Heart left ventricle (tissue), 16 donors: ENCODE results near the gene HMX2. TPM values are rescaled to one million over a fixed set of nuclear protein-coding genes. Genes with fewer than 3 reads are reported as not detected.

Source experiments
- ATAC-seq, 4 donors: fragments of 200-7000 bp; cut with Tn5 transposase; one replicate each; pipeline ENCODE4 v1.9.1; 2020 to 2022; ENCODE audit warnings: moderate library complexity in 4 of 4, mild to moderate bottlenecking in 3 of 4, moderate number of reproducible peaks in 1 of 4
- DNase-seq, 5 donors: peaks; one replicate each; pipeline ENCODE4 v3.0.0-alpha.2; 2020
- H3K27ac ChIP-seq, 12 donors: fragments of 200-600 bp; sonication (generic) in 4 of 12; one replicate each; pipeline versions ENCODE4 v1.5.0 to v1.8.0; 2016 to 2022; ENCODE audit warnings: mild to moderate bottlenecking in 2 of 12
- H3K27me3 ChIP-seq, 9 donors: fragments of 200-600 bp; sonication (generic) in 2 of 9; one replicate each; pipeline versions ENCODE4 v1.5.1 to v1.8.0; 2016 to 2022; ENCODE audit warnings: mild to moderate bottlenecking in 3 of 9
- H3K36me3 ChIP-seq, 9 donors: fragments of 200-600 bp; sonication (generic) in 2 of 9; one replicate each; pipeline versions ENCODE4 v1.5.0 to v1.8.0; 2018 to 2022; ENCODE audit warnings: mild to moderate bottlenecking in 2 of 9
- H3K4me1 ChIP-seq, 12 donors: fragments of 200-600 bp; sonication (generic) in 4 of 12; one replicate each; pipeline versions ENCODE4 v1.5.0 to v1.8.0; 2016 to 2022; ENCODE audit warnings: mild to moderate bottlenecking in 3 of 12
- H3K4me3 ChIP-seq, 12 donors: fragments of 200-600 bp; sonication (generic) in 4 of 12; one replicate each; pipeline versions ENCODE4 v1.5.0 to v1.8.0; 2017 to 2022; ENCODE audit warnings: mild to moderate bottlenecking in 9 of 12, moderate library complexity in 4 of 12
- H3K9me3 ChIP-seq, 12 donors: fragments of 200-600 bp; sonication (generic) in 4 of 12; one replicate each; pipeline versions ENCODE4 v1.5.0 to v1.8.0; 2016 to 2022; ENCODE audit warnings: mild to moderate bottlenecking in 1 of 12
- CTCF ChIP-seq, 12 donors: fragments of 200-600 bp; sonication (generic) in 4 of 12; IDR thresholded peaks; one replicate each; pipeline versions ENCODE4 v1.5.0 to v1.8.0; 2018 to 2022; ENCODE audit warnings: antibody characterized with exemption in 12 of 12, mild to moderate bottlenecking in 5 of 12
- POLR2A ChIP-seq, 2 donors: fragments of 450-650 bp; IDR thresholded peaks; one replicate each; pipeline ENCODE4 v1.6.1; 2017; ENCODE audit warnings: antibody characterized with exemption in 2 of 2, mild to moderate bottlenecking in 2 of 2, moderate library complexity in 2 of 2
- WGBS, 4 donors: extraction: QIAGEN DNeasy Blood & Tissue Kit in 2 of 4; methylation state at CpG; one replicate each; pipeline versions ENCODE4 v1.1.5 to v1.1.7; 2013 to 2018; 5-methylcytosine and 5-hydroxymethylcytosine counted together
- intact Hi-C, 10 donors: fragments of 100-400 bp; cut with DNase I; formaldehyde crosslinking; loops; one replicate each; pipeline versions ENCODE4 v1.11.1 to v1.14.2; 2022
- long read RNA-seq, 3 donors: library from polyadenylated mRNA; unstranded; transcript quantifications; one replicate each; pipeline ENCODE4 v2.0.0, GENCODE V29; 2020 to 2021
- polyA plus RNA-seq, 2 donors: library from polyadenylated mRNA; stranded (reverse); fragments of 200-250 nt; gene quantifications; one replicate each; pipeline ENCODE4 v1.2.3, GENCODE V29; 2013
- total RNA-seq, 9 donors: library from RNA; depleted of rRNA in 2 of 9; stranded (reverse); fragments of >200 nt in 2 of 9; fragmentation: NEBNext Ultra II Directional in 3 of 9; extraction: Animal tissue kit (Norgen Biotek cat#: 25700) in 3 of 9; gene quantifications; one replicate each; pipeline versions ENCODE4 v1.1.0 to v1.2.4, GENCODE V29; 2016 to 2023
- donor health status: ischemic (EF 13 %, LVEDD 7.1; RV severe dilation, severe dysfunction).
- donor health status: healthy with polysubstance abuse.
- donor health status: DM: no; HTN: yes; CAD: no.
- donor health status: DM: no; HTN: no; CAD: no.
- donor health status: ischemic (EF 25% LVEDD 6.9; RV normal size, moderate dysfunction).
- donor health status: ischemic (EF 25% LVEDD 5.7; RV mildly dilated, moderate dysfunction).
- donor health status: healthy.
- donor health status: DM: yes; HTN: yes; CAD: no.
- donor health status: ischemic (EF 35%, LVEDD 5.7; RV mildly dilated, moderate dysfunction).
- donor health status: nonischemic (EF 11% LVEDD 7.7; RV severe dilation, severe dysfunction).
- donor health status: DM: yes; HTN: yes; CAD: no.
- donor health status: PGD.
- donor health status: ischemic (EF 29% LVEDD 5.4; RV normal size, mild dysfunction).
- donor health status: nonischemic (EF 23%, LVEDD 6.1; RV moderate dilation, normal function).

HMX2 gene, protein sequence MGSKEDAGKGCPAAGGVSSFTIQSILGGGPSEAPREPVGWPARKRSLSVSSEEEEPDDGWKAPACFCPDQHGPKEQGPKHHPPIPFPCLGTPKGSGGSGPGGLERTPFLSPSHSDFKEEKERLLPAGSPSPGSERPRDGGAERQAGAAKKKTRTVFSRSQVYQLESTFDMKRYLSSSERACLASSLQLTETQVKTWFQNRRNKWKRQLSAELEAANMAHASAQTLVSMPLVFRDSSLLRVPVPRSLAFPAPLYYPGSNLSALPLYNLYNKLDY
- not detected for total RNA-seq
- not detected for polyA plus RNA-seq
- long read RNA-seq, donor 1 = 0 reads
- long read RNA-seq, donor 2 = 0 reads
- long read RNA-seq, donor 3 = 0 reads

- peaks cover 78 to 100% (median 98%) of the 10 kb centered on the region in 9 donors for H3K27me3 ChIP-seq
- H3K27ac ChIP-seq = no peak within 1 kb of the TSS
- 1 to 3% (median 2%) methylated on average over 31 to 64 of the region's 64 CpGs for WGBS, 4 donors
- H3K36me3 ChIP-seq = no peaks in the 10 kb centered on the region
- H3K4me3 ChIP-seq = peak within 1 kb of the TSS in 3 of 12 donors; percentile 7 to 38 (median 19)
- DNase-seq (no peak), ATAC-seq (no peak)
- intact Hi-C loops = no loop called here
- TF ChIP-seq CTCF (IDR thresholded peaks at IDR 0.05) = no peak
- TF ChIP-seq POLR2A (IDR thresholded peaks at IDR 0.05) = no peak
- H3K4me1 ChIP-seq = peaks cover 0 to 53% (median 31%) of the 10 kb centered on the region in 12 donors
- no peaks in the 10 kb centered on the region for H3K9me3 ChIP-seq
These were observed at the start of gene HMX2 for GRCh38 chr10:123147635-123148413. HMX2 (plus strand) TSS chr10:123148136; CDS start chr10:123148379, 243 bp downstream.

GRCh38 chr10:123100030-123100762 is 47.7 kb upstream of the HMX2 start:
- no peaks in the 10 kb centered on the region for H3K36me3 ChIP-seq
- no peak for ATAC-seq
- H3K9me3 ChIP-seq = no peaks in the 10 kb centered on the region
- no peak for TF ChIP-seq CTCF (IDR thresholded peaks at IDR 0.05)
- no peak for TF ChIP-seq POLR2A (IDR thresholded peaks at IDR 0.05)
- no peak overlapping the region for H3K27ac ChIP-seq
- H3K4me3 ChIP-seq = no peak overlapping the region
- WGBS, 4 donors = 68 to 88% (median 82%) methylated on average over 7 of the region's 7 CpGs
- no peaks in the 10 kb centered on the region for H3K4me1 ChIP-seq
- DNase-seq = no peak
- intact Hi-C loops = no loop called here
- H3K27me3 ChIP-seq = peaks cover 0 to 25% (median 0%) of the 10 kb centered on the region in 9 donors

DNA sequence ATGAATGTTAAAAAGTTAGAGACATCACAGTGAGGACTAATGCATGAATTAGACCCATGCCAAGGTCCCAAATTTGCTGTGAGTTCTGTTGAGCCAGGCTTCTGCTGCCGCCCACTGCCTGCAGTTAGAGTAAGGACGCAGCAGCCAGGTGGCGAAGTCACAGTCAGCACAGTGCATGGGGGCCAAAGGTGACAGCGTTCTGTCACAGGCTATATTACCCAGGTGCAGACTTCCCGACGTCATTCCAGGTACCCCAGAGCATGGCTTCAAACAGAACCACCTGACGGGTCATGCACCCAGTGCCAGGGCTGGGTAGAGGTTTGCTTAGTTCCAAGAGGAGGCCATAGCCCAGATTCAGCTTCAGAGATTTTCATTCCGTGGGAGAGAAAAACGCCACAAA is 46.1 kb upstream of the HMX2 start:
- Histone ChIP-seq H3K4me1 (no peaks in the 10 kb centered on the region), H3K27me3 (peaks cover 0 to 26% (median 0%) of the 10 kb centered on the region in 9 donors), H3K9me3 (no peaks in the 10 kb centered on the region), H3K4me3 (no peak overlapping the region), H3K27ac (no peak overlapping the region), H3K36me3 (no peaks in the 10 kb centered on the region)
- TF ChIP-seq POLR2A (IDR thresholded peaks at IDR 0.05) (no peak), CTCF (IDR thresholded peaks at IDR 0.05) (no peak)
- DNase-seq (no peak), ATAC-seq (no peak)
- intact Hi-C loops = no loop called here
- 62 to 65% (median 63%) methylated on average over 9 of the region's 9 CpGs for WGBS, 4 donors
